Neural crest cell (in vitro differentiated cells): Measurements from ENCODE around the gene LRRN4CL. TPM values are rescaled to one million over a fixed set of nuclear protein-coding genes. Genes with fewer than 3 reads are reported as not detected.

Experiments
- DNase-seq: peaks from one replicate; pipeline ENCODE4 v3.0.0; 2021; ENCODE audit warnings: low read depth, mixed read lengths, low spot score
- H3K27ac Mint-ChIP-seq: one replicate; pipeline ENCODE4 v1.8.0; 2021; ENCODE audit warnings: mild to moderate bottlenecking, mixed read lengths; ENCODE audit not compliant: unreplicated experiment
- H3K27me3 Mint-ChIP-seq: 2 replicates; pipeline ENCODE4 v1.8.0; 2021; ENCODE audit warnings: low read depth, mild to moderate bottlenecking, mixed read lengths
- H3K36me3 Mint-ChIP-seq: 2 replicates; pipeline ENCODE4 v1.8.0; 2021; ENCODE audit warnings: low read depth, mild to moderate bottlenecking, mixed read lengths
- H3K4me1 Mint-ChIP-seq: 2 replicates; pipeline ENCODE4 v1.8.0; 2021; ENCODE audit warnings: mixed read lengths
- H3K4me3 Mint-ChIP-seq: one replicate; pipeline ENCODE4 v1.8.0; 2021; ENCODE audit warnings: mild to moderate bottlenecking, mixed read lengths
- H3K9me3 Mint-ChIP-seq: 2 replicates; pipeline ENCODE4 v1.8.0; 2021; ENCODE audit warnings: mixed read lengths
- CTCF ChIP-seq: fragments of 200-600 bp; sonication (generic); conservative IDR thresholded peaks from 2 replicates; pipeline ENCODE4 v1.5.0; 2021; ENCODE audit warnings: antibody characterized with exemption, mild to moderate bottlenecking
- total RNA-seq: library from RNA; stranded (reverse); gene quantifications from 2 replicates; pipeline ENCODE4 v1.2.1, GENCODE V29; 2021

Gene LRRN4CL
- total RNA-seq, 1 donor from 2014 or later, result 1.8 TPM

DNA sequence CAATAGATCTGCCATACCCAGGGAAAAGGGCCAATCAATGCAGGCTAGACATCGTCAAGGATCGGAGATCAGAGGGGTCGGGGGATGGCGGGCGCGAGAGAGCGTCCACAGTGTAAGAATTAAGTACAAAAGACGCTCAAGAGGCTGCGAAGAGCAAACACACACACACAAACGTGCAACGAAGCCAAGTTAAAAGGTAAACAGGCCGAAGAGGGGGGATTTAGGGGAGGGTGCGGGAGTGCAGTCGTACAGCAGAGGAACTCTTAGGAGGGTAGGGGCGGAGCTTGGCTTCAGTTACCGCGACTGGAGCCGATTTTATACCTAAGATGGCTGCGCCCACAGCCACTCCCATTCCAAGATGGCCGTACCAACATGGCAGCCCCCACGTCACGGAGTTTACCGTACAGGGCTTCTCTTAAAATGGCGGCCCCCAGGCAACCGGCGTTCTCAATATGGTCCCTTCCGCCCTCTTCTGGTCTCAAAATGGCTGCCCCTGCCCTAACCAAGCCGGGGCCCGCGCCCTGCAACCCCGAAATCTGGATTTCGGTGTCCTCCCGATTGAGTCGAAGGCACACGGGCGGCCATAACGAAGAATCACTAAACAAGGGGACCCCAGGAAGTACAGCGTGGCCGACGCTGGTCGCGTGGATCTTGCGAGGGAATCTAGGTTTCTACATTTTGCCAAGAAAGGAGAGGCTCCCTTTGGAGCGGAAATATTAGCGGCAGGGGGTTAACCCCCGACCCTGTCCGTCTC is 20.1 kb upstream of the LRRN4CL start:
- Mint-ChIP-seq H3K4me3 (peak overlapping the region; percentile 92), H3K27ac (peak overlapping the region; percentile 99), H3K4me1 (peaks cover 51% of the 10 kb centered on the region), H3K27me3 (peaks cover 10% of the 10 kb centered on the region), H3K36me3 (peaks cover 13% of the 10 kb centered on the region), H3K9me3 (no peaks in the 10 kb centered on the region)
- no peak for TF ChIP-seq CTCF
- peak; percentile 91 for DNase-seq

DNA sequence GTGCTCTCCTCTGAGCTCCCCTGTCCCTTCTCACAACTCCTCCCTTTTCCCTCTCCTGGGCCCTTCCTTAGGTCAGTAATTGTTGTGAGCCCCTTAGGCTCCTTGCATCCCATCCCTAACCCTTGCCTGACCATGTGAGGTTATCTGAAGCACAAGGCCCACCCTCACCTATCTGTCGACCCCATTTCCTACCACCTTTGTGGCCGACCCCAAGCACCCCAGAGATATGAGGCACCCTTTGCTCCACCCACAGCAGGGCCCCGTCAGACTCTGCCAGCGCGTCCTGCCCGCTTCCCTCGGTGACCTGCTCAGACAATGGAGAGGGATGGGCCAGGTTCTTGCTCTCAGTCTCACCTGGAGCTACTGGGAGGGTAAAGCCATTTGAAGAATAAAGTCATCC is 19.5 kb upstream of the LRRN4CL start:
- H3K36me3 Mint-ChIP-seq, result peaks cover 13% of the 10 kb centered on the region
- no peak for TF ChIP-seq CTCF
- no peaks in the 10 kb centered on the region for H3K9me3 Mint-ChIP-seq
- peaks cover 51% of the 10 kb centered on the region for H3K4me1 Mint-ChIP-seq
- H3K27me3 Mint-ChIP-seq, result peaks cover 10% of the 10 kb centered on the region
- H3K27ac Mint-ChIP-seq, result peak overlapping the region; percentile 97
- DNase-seq, result no peak
- peak overlapping the region; percentile 92 for H3K4me3 Mint-ChIP-seq

DNA sequence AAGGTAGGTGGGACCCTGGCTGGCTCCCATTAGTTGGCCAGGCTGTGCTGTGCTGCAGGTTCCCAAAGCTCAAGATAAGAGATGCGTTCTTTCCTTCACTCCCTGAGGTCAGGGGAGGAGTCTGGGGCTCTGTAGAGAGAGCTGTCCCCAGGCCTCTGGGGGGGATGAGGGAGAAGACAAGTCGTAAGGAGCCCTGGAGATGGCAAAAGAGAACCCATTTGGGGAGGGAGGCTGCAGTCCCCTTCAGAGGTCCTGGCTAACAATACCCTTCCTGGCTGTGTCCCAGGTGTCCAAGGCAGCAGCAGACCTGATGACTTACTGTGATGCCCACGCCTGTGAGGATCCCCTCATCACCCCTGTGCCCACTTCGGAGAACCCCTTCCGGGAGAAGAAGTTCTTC is 19.1 kb upstream of the LRRN4CL start:
- Mint-ChIP-seq H3K36me3 (peaks cover 11% of the 10 kb centered on the region), H3K27ac (no peak overlapping the region), H3K9me3 (no peaks in the 10 kb centered on the region), H3K27me3 (peaks cover 10% of the 10 kb centered on the region), H3K4me1 (peaks cover 51% of the 10 kb centered on the region), H3K4me3 (peak overlapping the region; percentile 92)
- DNase-seq, result no peak
- no peak for TF ChIP-seq CTCF

- Mint-ChIP-seq H3K4me1 (peaks cover 51% of the 10 kb centered on the region), H3K9me3 (no peaks in the 10 kb centered on the region), H3K27me3 (peaks cover 10% of the 10 kb centered on the region), H3K27ac (peak within 1 kb of the TSS; percentile 98), H3K36me3 (peaks cover 12% of the 10 kb centered on the region), H3K4me3 (peak within 1 kb of the TSS; percentile 92)
- DNase-seq, result peak; percentile 84
- no peak for TF ChIP-seq CTCF
Measured at GRCh38 chr11:62707277-62707861, 18.0 kb upstream of the LRRN4CL start, which contains the start of the genes BSCL2 and GNG3. Gene BSCL2, minus strand, starts transcription at chr11:62707424. Its CDS starts 229 bp downstream, at chr11:62707195. Gene GNG3, plus strand, starts transcription at chr11:62707676. Its CDS starts 620 bp downstream, at chr11:62708296.

DNA sequence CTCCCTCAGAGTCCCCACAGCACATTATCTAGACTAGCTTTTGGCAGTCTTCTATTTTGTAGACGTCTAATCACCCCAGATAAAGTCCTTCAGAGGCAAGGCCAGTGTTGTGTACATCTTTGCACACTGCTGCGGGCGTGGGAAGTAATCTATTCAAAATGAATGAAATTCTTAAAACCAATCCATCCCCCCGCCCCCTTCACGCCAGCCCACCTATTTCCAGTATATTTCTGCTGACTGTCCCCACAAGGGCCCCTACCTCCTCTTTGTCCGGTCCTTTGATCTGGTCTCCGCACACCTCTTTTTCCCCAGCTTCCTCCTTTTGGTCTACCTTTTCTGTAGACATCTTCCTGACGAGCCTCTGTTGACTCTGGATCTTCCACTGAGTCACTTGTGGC is 17.5 kb upstream of the LRRN4CL start:
- peak overlapping the region; percentile 92 for H3K4me3 Mint-ChIP-seq
- H3K27me3 Mint-ChIP-seq, result peaks cover 10% of the 10 kb centered on the region
- peak overlapping the region; percentile 98 for H3K27ac Mint-ChIP-seq
- no peak for DNase-seq
- H3K9me3 Mint-ChIP-seq, result no peaks in the 10 kb centered on the region
- TF ChIP-seq CTCF, result no peak
- H3K4me1 Mint-ChIP-seq, result peaks cover 51% of the 10 kb centered on the region
- peaks cover 11% of the 10 kb centered on the region for H3K36me3 Mint-ChIP-seq
